ENCODE data around the gene ASB1.
"Not testable (repeated sequence)": the region's sequence is repeated elsewhere in the genome, so short reads cannot be mapped to it uniquely, and the experiment has no call there.

The ASB1 gene

GRCh38 chr2:238424313-238424700 is 2.4 kb upstream of the ASB1 start:
- no peak for DNase-seq

DNA sequence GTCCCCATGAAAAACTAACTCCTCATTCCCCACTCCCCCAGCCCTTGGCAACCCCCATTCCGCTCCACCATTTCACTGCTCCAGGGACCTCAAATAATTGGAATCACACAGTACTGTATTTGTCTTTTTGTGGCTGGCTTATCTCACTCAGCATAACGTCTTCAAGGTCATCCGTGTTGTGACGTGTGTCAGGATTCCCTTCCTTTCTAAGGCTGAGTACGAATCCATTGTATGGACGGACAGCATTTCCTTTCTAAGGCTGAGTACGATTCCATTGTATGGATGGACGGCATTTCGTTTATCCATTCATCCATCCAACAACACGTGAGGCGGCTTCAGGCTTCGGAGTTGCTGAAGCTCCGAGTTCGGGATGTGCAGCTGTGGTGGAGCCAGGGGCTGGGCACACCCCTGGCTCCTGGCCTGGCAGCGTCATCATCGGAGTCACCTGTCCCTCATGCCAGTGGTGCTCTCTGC is 1.2 kb upstream of the ASB1 start:
- no peak for DNase-seq

DNA sequence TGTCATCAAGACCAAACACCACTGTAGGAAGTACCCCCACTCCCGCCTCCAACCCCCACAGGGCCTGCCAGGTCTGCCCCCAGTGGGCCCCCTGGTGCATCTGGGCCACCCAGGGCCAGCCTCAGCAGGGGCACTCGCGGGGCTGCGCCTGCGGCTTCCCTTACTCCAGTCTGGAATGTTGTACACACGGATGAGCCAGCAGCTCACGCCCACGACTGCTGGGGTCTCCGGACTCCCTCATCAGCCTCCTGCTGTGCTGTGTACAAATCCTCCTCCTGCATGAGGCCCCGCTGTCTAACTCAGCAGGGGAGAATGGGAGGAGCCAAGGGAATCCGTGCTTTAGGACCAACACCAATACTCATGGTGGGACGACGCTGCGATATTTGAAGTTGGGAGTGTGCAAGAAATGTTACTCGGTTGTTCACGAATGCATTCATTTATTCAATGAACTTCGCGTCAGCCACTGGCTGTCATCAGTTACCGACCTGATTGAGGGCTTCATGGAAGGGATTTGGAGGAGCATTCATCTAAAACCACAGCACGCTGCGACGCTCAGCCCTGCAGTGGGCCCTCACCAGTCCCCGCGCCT is 654 bp upstream of the ASB1 start:
- DNase-seq = no peak

- no peak for DNase-seq
Observed at GRCh38 chr2:238427435-238428162, 872 bp downstream of the ASB1 start.

DNA sequence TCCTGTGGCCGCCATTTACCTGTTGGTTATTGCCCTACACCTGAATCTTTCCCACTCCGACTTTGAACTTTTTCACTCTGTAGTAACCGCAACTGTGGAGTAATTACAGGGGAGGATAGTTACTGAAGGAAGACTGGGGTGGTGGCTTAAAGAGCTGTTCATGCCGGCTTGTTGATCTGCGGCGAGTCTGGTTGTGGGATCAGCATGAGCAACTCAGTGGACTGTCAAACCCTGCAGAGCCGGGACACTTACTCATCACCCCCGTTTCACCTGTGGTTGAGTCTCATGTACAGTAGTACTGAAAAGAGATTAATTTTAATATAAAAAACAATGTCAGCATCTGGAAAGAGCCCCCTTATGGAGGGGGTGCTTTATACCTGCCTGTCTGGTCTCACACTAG is 2.1 kb downstream of the ASB1 start:
- DNase-seq = no peak

- no peak for DNase-seq
Observed at GRCh38 chr2:238430781-238431180, 4.1 kb downstream of the ASB1 start.

GRCh38 chr2:238431456-238431855 is 4.7 kb downstream of the ASB1 start:
- no peak for DNase-seq

- DNase-seq = no peak
Observed at GRCh38 chr2:238433300-238433915, 6.7 kb downstream of the ASB1 start.

DNA sequence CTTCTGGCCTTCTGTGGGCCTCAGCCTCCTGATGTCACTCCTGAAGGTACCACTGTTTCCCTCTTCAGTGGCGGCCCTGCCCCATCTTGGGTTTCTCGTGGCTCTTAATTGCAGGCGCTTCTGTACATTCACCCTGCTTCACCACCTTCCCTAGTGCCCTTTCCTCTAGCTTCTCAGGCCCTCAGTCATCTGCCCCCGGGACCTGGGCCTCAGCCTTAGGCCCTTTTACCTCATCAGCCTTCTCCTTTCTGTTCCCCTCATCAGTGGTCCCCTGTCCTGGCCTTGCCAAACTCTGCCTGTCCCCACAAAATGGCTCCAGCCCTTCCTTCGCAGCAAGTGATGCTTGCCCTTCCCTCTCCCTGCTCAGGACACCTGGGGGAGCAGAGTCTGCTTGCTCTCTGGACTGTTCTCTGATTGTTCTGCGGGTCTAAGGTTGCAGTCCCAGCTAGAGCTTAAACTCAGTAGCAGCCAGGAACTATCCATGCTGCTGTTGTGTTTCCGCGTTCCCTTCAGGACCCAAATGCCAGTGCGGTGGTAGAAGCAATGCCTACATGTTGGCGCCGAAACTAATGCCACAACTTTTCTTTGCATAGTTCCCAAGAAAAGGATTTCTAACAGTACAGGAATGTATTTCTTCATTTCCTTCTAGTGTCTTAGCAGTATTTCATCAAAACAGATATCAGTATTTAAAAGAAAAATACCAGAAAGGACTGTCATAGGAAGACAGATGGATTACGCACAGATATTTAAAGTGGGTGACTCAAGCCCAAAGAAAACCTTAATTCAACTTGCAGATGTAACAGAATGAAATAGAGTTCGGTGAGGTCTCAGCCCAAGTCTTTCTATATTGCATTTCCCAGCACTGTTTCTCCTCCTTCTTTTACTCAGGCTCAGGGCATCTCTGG is 7.5 kb downstream of the ASB1 start:
- DNase-seq = no peak

DNA sequence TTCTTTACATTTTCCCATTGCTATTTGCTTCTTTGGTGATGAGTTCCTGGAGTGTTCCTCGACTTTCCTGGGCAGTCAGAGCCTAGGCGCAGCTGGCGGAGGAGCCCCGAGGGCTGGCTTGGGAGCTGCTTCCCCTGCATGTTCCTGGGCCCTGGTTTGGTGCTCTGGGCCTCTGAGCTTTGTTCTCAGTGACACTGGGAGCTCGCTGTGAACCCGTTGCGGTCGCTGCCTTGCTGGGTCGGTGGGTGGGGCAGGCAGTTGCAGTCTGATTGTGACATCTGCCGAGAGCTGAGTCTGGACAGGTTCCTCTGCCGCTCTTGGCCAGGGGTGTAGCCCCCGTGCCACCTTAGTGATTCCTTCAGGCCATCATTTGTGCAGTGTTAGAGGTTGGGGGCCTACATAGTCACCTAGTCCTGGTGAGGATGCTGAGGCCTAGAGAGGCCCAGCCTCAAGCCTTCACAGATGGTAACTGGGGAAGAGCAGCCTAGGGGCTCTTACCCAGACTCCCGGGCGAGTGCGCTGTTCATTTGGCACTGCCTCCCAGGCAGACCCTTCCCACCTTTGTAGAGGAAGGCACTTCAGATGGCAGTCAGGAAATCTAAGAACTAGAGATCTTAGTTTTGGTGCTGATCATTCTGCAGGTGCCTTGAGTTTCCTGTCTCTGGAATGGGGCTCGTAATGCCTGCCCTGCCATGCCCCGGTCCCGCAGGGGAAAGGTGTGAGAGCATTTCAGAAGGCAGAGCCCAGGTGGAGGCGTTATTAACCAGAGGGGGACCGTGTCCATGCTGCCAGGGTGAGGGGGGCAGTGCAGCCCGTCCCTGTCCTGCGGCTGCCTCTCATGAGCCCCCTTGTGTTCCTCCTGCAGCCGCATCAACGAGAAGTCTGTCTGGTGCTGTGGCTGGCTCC is 8.4 kb downstream of the ASB1 start:
- DNase-seq = no peak

GRCh38 chr2:238435752-238436096 is 9.0 kb downstream of the ASB1 start:
- no peak for DNase-seq

DNA sequence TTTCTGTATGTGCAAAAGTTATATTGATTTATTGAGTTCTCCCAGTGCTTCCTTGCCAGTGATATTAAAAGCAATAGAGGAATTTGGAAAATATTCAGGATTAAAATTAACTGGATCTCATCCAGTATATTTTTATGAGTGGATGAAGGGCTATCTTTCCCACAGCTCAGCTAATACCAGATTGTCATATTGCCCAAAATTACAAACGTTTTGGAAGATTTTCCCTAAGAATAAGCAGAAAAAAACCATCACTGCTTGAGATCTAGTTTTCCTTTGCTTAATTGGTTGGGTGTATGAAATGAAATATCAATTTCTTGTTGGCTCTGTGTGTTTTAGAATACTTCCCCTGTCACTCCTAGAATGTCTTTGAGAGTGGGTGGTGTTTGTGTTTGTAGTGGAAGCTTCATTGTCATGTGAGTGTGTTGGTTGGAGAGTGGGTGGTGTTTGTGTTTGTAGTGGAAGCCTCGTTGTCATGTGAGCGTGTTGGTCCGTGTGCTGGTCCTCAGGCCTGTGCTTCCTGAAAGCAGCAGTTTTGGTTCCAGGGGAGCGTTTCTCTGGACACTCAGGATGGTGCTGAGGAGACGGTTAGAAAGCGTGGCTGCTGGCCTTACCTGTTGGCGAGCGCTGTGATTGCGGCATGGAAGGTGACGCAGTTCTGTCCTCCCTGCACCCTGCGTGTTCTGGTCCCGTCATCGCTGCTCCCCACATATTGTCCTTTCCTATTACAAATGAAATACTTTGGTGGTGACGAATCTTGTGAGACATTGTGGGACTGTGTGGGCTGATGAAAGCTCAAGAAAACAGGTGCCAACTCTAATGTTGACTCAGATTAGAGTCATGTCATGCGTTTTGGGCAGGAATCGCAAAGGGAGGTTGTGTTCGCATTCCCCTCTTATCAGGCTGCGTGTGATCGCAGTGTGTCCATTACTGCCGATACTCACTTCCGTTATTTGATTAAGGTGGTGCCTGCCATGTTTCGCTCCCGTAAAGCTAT is 12.4 kb downstream of the ASB1 start:
- DNase-seq = no peak

GRCh38 chr2:238439917-238440316 is 13.2 kb downstream of the ASB1 start:
- no peak for DNase-seq

DNA sequence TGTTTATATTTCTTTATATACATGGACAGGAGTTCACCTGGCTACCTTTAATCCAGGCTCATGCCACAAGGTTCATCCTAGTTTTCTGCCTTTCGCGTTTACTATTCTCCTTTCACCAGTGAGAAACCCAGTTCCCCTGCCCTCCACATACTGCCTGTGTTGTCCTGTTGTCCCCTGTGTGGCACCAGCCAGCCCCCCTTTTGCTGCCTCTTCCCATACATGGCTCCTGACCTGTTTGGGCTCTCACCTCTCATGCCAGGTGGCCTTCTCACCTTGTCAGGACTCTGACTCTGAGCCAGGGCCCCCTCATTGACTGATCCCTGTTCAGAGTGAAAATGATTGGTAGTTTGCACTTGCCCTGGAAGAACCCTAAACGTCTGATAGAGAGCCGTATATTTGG is 13.6 kb downstream of the ASB1 start:
- DNase-seq = no peak

- DNase-seq = no peak
Observed at GRCh38 chr2:238440767-238441166, 14.0 kb downstream of the ASB1 start.

GRCh38 chr2:238441262-238442114 is 14.8 kb downstream of the ASB1 start:
- no peak for DNase-seq

- DNase-seq = not testable (repeated sequence)
Observed at GRCh38 chr2:238442257-238442656, 15.5 kb downstream of the ASB1 start.

GRCh38 chr2:238444242-238444641 is 17.5 kb downstream of the ASB1 start:
- DNase-seq = no peak

DNA sequence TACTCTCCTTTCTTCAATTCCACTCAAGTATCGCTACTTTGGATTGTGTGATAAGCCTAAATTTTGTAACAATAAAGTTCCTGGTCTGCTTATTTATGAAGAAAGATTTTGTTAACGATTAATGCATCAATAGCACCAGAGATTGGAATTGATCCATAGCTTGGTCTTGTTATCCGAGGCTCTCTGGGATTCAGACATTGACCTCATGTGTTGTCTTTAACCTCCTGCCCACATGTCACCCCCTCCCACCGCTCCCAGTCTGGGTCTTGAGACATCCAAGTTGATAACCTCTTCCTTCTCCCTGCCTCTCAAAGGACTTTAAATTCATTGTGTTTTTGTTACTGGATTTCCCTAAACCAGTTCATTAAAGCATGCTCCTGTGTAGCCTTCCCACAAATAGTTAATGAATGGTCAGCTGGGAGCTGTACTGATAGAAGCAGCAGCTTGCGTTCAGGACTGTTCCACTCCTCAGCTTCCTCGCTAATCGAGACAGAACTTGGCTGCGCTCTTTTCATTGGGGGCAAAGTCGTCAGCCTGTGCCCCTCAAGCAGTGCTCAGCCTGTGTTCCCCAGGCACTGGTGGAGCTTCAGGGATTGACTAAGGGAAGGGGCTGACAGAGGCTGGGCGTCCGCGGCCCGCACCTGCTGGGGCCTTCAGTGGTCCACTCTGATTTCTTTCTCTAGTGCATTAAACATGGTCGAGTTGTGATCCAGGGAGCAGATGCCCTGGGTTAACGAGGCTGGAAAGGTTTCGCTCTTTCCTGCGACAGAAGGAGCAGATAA is 18.9 kb downstream of the ASB1 start:
- DNase-seq = no peak

All from activated gamma-delta T cell (primary cell).